Natural killer cell (primary cell): Measurements from ENCODE around the gene CCDC33. TPM values are rescaled to one million over a fixed set of nuclear protein-coding genes. Genes with fewer than 3 reads are reported as not detected.

Experiments used
- ATAC-seq, 3 donors: fragments of 150-1000 bp in 2 of 3; fragments of 200-7000 bp in 1 of 3; cut with Tn5 transposase; 1 replicate in 1 of 3; 2 replicates in 2 of 3; pipeline ENCODE4 v1.10.0; 2021; ENCODE audit warnings: mild to moderate bottlenecking in 2 of 3, moderate library complexity in 2 of 3
- DNase-seq, 2 donors: peaks; one replicate each; pipeline versions ENCODE4 v3.0.0 to v3.0.0-alpha.2; 2013 to 2021; ENCODE audit warnings: mixed read lengths in 1 of 2
- H3K27ac ChIP-seq: one replicate; pipeline ENCODE4 v1.5.1; 2013; ENCODE audit warnings: mild to moderate bottlenecking, low read length
- H3K27me3 ChIP-seq: one replicate; pipeline ENCODE4 v1.6.1; 2013; ENCODE audit warnings: low read length; ENCODE audit not compliant: control insufficient read depth, insufficient read depth
- H3K36me3 ChIP-seq: one replicate; pipeline ENCODE4 v1.6.1; 2013; ENCODE audit warnings: low read length; ENCODE audit not compliant: control insufficient read depth, insufficient read depth
- H3K4me1 ChIP-seq: one replicate; pipeline ENCODE4 v1.6.1; 2013; ENCODE audit warnings: low read length; ENCODE audit not compliant: control insufficient read depth, insufficient read depth
- H3K4me3 ChIP-seq: one replicate; pipeline ENCODE4 v1.5.1; 2013; ENCODE audit warnings: low read length
- H3K9me3 ChIP-seq: one replicate; pipeline ENCODE4 v1.6.1; 2013; ENCODE audit warnings: low read length; ENCODE audit not compliant: control insufficient read depth, insufficient read depth
- H3K27ac Mint-ChIP-seq, 2 donors: one replicate each; pipeline ENCODE4 v1.8.0; 2022; ENCODE audit warnings: mild to moderate bottlenecking in 2 of 2, mixed read lengths in 2 of 2, moderate library complexity in 1 of 2
- H3K27me3 Mint-ChIP-seq, 2 donors: one replicate each; pipeline ENCODE4 v1.8.0; 2022; ENCODE audit warnings: low read depth in 2 of 2, mixed read lengths in 2 of 2
- H3K36me3 Mint-ChIP-seq: one replicate; pipeline ENCODE4 v1.8.0; 2022; ENCODE audit warnings: mixed read lengths
- H3K4me1 Mint-ChIP-seq, 2 donors: one replicate each; pipeline ENCODE4 v1.8.0; 2022; ENCODE audit warnings: mixed read lengths in 2 of 2
- H3K4me3 Mint-ChIP-seq: one replicate; pipeline ENCODE4 v1.8.0; 2022; ENCODE audit warnings: mild to moderate bottlenecking, moderate library complexity, mixed read lengths
- H3K9me3 Mint-ChIP-seq, 2 donors: one replicate each; pipeline ENCODE4 v1.8.0; 2022; ENCODE audit warnings: mixed read lengths in 2 of 2
- WGBS: methylation state at CpG from one replicate; pipeline ENCODE4 v1.1.7; 2013; ENCODE audit warnings: missing lambda C conversion rate; ENCODE audit not compliant: insufficient coverage; 5-methylcytosine and 5-hydroxymethylcytosine counted together
- intact Hi-C: fragments of 100-400 bp; cut with micrococcal nuclease; formaldehyde crosslinking; loops from one replicate; pipeline ENCODE4 v1.14.2; 2022
- total RNA-seq, 4 donors: library from RNA; stranded (reverse); fragments of 120-200 nt in 1 of 4; gene quantifications; one replicate each; pipeline versions ENCODE4 v1.2.3 to v1.2.4, GENCODE V29; 2013 to 2022
- TF ChIP-seq, protein P1 (sequence below): fragments of 200-600 bp; IDR thresholded peaks from one replicate; pipeline ENCODE4 v1.8.0; 2022; ENCODE audit warnings: antibody characterized with exemption

Gene CCDC33
- total RNA-seq, 3 donors from 2014 or later (not counting 1 experiment from before 2014, with no cell fraction given), result not detected

DNA sequence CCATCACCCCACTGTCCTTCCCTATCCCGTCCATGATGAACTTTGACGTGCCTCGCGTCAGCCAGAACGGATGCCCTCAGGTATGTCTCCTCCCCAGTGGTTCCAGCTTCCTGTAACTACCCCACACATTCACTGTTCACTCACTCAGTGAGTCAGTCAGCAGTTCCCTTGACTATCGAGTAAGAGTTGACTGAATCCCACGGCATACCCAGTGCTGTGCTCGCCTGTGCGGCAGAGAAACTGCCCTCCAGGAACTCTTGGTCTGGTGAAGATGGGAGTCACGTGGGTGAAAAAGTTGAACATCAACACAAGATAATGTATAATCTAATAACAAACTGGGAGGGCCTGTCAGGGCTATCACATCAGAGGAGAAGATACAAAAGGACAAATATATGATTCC, 36.7 kb downstream of the CCDC33 start:
- Histone ChIP-seq H3K27ac (no peak overlapping the region), H3K9me3 (no peaks in the 10 kb centered on the region), H3K4me1 (no peaks in the 10 kb centered on the region), H3K36me3 (no peaks in the 10 kb centered on the region), H3K4me3 (no peak overlapping the region), H3K27me3 (peaks cover 3% of the 10 kb centered on the region)
- 96% methylated on average over 9 of the region's 10 CpGs for WGBS
- peaks cover 20 to 31% of the 10 kb centered on the region in 2 donors for H3K27me3 Mint-ChIP-seq
- no peaks in the 10 kb centered on the region for H3K9me3 Mint-ChIP-seq
- no peak overlapping the region for H3K4me3 Mint-ChIP-seq
- TF ChIP-seq, protein P1, sequence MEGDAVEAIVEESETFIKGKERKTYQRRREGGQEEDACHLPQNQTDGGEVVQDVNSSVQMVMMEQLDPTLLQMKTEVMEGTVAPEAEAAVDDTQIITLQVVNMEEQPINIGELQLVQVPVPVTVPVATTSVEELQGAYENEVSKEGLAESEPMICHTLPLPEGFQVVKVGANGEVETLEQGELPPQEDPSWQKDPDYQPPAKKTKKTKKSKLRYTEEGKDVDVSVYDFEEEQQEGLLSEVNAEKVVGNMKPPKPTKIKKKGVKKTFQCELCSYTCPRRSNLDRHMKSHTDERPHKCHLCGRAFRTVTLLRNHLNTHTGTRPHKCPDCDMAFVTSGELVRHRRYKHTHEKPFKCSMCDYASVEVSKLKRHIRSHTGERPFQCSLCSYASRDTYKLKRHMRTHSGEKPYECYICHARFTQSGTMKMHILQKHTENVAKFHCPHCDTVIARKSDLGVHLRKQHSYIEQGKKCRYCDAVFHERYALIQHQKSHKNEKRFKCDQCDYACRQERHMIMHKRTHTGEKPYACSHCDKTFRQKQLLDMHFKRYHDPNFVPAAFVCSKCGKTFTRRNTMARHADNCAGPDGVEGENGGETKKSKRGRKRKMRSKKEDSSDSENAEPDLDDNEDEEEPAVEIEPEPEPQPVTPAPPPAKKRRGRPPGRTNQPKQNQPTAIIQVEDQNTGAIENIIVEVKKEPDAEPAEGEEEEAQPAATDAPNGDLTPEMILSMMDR, result no peak
- intact Hi-C loops, result no loop called here
- no peak overlapping the region for H3K27ac Mint-ChIP-seq
- no peak for ATAC-seq
- DNase-seq, result no peak
- no peaks in the 10 kb centered on the region for H3K36me3 Mint-ChIP-seq
- peaks cover 0 to 5% of the 10 kb centered on the region in 2 donors for H3K4me1 Mint-ChIP-seq

- WGBS, result 76% methylated on average over 3 of the region's 3 CpGs
- Mint-ChIP-seq H3K4me3 (no peak overlapping the region), H3K4me1 (peaks cover 0 to 5% of the 10 kb centered on the region in 2 donors), H3K27ac (no peak overlapping the region), H3K27me3 (peaks cover 20 to 28% of the 10 kb centered on the region in 2 donors), H3K36me3 (no peaks in the 10 kb centered on the region), H3K9me3 (no peaks in the 10 kb centered on the region)
- DNase-seq (no peak), ATAC-seq (no peak)
- Histone ChIP-seq H3K27ac (no peak overlapping the region), H3K4me3 (no peak overlapping the region), H3K27me3 (peaks cover 3% of the 10 kb centered on the region), H3K4me1 (no peaks in the 10 kb centered on the region), H3K36me3 (no peaks in the 10 kb centered on the region), H3K9me3 (no peaks in the 10 kb centered on the region)
- TF ChIP-seq, protein P1, result no peak
- intact Hi-C loops, result no loop called here
These were observed 38.4 kb downstream of the CCDC33 start for GRCh38 chr15:74274470-74275038.

DNA sequence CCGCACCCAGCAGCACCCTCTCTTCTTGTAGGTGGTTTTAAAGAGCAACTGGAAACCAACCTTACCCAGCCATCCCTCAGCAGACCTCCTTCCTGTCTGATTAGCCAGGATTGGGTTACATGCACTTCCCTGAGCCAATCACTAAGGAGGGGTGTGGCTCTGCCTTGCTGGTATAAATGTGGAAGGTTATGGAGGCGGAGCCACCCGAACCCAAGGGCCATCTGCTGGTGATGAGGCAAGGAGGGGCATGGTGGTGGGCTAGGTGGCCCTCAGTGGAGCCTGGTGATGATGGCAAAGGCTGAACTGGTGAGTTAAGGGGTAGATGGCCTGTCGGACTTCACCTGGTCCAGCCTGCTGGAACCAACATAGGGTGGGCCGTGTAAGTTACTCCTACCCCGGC, 39.8 kb downstream of the CCDC33 start:
- no peaks in the 10 kb centered on the region for H3K36me3 ChIP-seq
- ATAC-seq (no peak), DNase-seq (no peak)
- intact Hi-C loops, result no loop called here
- TF ChIP-seq, protein P1, result no peak
- peaks cover 0 to 2% of the 10 kb centered on the region in 2 donors for H3K4me1 Mint-ChIP-seq
- H3K27me3 Mint-ChIP-seq, result peaks cover 16 to 23% of the 10 kb centered on the region in 2 donors
- H3K27ac Mint-ChIP-seq, result no peak overlapping the region
- no peak overlapping the region for H3K27ac ChIP-seq
- H3K4me3 Mint-ChIP-seq, result no peak overlapping the region
- H3K9me3 Mint-ChIP-seq, result no peaks in the 10 kb centered on the region
- H3K36me3 Mint-ChIP-seq, result no peaks in the 10 kb centered on the region
- no peaks in the 10 kb centered on the region for H3K9me3 ChIP-seq
- H3K4me3 ChIP-seq, result no peak overlapping the region
- peaks cover 3% of the 10 kb centered on the region for H3K27me3 ChIP-seq
- no peaks in the 10 kb centered on the region for H3K4me1 ChIP-seq
- WGBS, result 87% methylated on average over 6 of the region's 6 CpGs

DNA sequence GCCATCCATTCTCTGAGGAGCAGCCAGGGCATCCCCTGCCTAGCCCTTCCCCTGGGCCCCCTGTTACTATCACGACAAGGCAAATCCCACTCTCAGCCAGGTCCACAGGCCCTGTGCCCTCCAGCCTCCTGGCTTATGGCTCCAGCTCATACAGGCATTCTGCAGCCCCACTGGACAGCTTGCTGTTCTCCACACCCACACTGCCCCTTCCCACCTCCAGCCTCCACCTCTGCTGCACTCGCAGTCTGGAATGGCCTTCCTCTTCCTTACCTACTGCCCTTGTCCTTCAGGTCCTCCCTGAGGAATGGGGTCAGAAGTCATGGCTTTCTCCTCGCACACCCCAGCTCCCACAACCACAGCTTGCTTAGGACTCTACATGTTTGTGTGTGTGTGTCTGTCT, 40.4 kb downstream of the CCDC33 start:
- no peak overlapping the region for H3K27ac ChIP-seq
- ATAC-seq, result no peak
- no peak overlapping the region for H3K4me3 ChIP-seq
- H3K9me3 ChIP-seq, result no peaks in the 10 kb centered on the region
- Mint-ChIP-seq H3K9me3 (no peaks in the 10 kb centered on the region), H3K27ac (no peak overlapping the region), H3K4me3 (no peak overlapping the region), H3K4me1 (no peaks in the 10 kb centered on the region), H3K27me3 (peaks cover 15 to 20% of the 10 kb centered on the region in 2 donors), H3K36me3 (no peaks in the 10 kb centered on the region)
- no peaks in the 10 kb centered on the region for H3K27me3 ChIP-seq
- TF ChIP-seq, protein P1, result no peak
- no peaks in the 10 kb centered on the region for H3K4me1 ChIP-seq
- DNase-seq, result no peak
- intact Hi-C loops, result no loop called here
- no peaks in the 10 kb centered on the region for H3K36me3 ChIP-seq
- WGBS, result 86% methylated on average over 2 of the region's 3 CpGs
